ENCODE results near the gene STXBP2. TPM values are rescaled to one million over a fixed set of nuclear protein-coding genes. Genes with fewer than 3 reads are reported as not detected.

The STXBP2 gene
- 100 to 1,000 TPM; 119 to 126 TPM for total RNA-seq
- polyA plus RNA-seq (2013, experiment 1 of 2): 27.5 TPM
- polyA plus RNA-seq (2013, experiment 2 of 2): 29.9 TPM
- long read RNA-seq, experiment 1, transcript STXBP2-201 (19 exons, 1,876 nt): major isoform, 10 of 38 reads
- long read RNA-seq, experiment 1, partial matches to known transcripts: 16 of 38 reads
- long read RNA-seq, experiment 1, other reads (novel, unspliced or antisense): 9 of 38 reads
- long read RNA-seq, experiment 2, transcript STXBP2-201 (19 exons, 1,876 nt): major isoform, 168 of 220 reads
- long read RNA-seq, experiment 2, partial matches to known transcripts: 11 of 220 reads
- long read RNA-seq, experiment 2, other reads (novel, unspliced or antisense): 41 of 220 reads
- long read RNA-seq, experiment 3, transcript STXBP2-201 (19 exons, 1,876 nt): major isoform, 370 of 441 reads
- long read RNA-seq, experiment 3, partial matches to known transcripts: 14 of 441 reads
- long read RNA-seq, experiment 3, other reads (novel, unspliced or antisense): 49 of 441 reads
- long read RNA-seq, experiment 4, transcript STXBP2-201 (19 exons, 1,876 nt): major isoform, 94 of 139 reads
- long read RNA-seq, experiment 4, partial matches to known transcripts: 12 of 139 reads
- long read RNA-seq, experiment 4, other reads (novel, unspliced or antisense): 30 of 139 reads

GRCh38 chr19:7636691-7637373 lies at the start of gene STXBP2:
Gene STXBP2 (plus strand): TSS chr19:7637110. CDS start chr19:7637150, 40 bp downstream.
- Histone ChIP-seq H3K4me1 (ENCODE audit: control insufficient read depth, insufficient read depth, low read length) (no peaks in the 10 kb centered on the region), H3K9me3 (ENCODE audit: control insufficient read depth, low read length) (no peaks in the 10 kb centered on the region), H3K27me3 (ENCODE audit: control insufficient read depth, insufficient read depth, low read length, poor library complexity, severe bottlenecking) (peaks cover 23% of the 10 kb centered on the region), H3K27ac (ENCODE audit: low read depth, low read length) (no peak within 1 kb of the TSS), H3K4me3 (ENCODE audit: low read length) (peak within 1 kb of the TSS; percentile 86), H3K36me3 (ENCODE audit: control insufficient read depth, insufficient read depth, low read length) (peaks cover 10% of the 10 kb centered on the region), H3K9ac (ENCODE audit: extremely low read depth, low read length, poor library complexity, severe bottlenecking) (peak within 1 kb of the TSS; percentile 72)
- no peaks in the 10 kb centered on the region for H3K9me3 Mint-ChIP-seq
- peak; percentile 42 for TF ChIP-seq CTCF (conservative IDR thresholded peaks at IDR 0.05)
- peak within 1 kb of the TSS; percentile 84 for H3K27ac Mint-ChIP-seq
- no peaks in the 10 kb centered on the region for H3K4me1 Mint-ChIP-seq
- WGBS, 2 experiments (ENCODE audit: insufficient coverage in 1 of 2, insufficient read length in 1 of 2): 11 to 47% methylated on average over 11 to 61 of the region's 61 CpGs
- H3K36me3 Mint-ChIP-seq (ENCODE audit: low read depth): peaks cover 16% of the 10 kb centered on the region
- DNase-seq: peak; percentile 96
- peaks cover 30% of the 10 kb centered on the region for H3K27me3 Mint-ChIP-seq (ENCODE audit: insufficient read depth)
- H3K4me3 Mint-ChIP-seq: peak within 1 kb of the TSS; percentile 77

- no peak overlapping the region for H3K27ac Mint-ChIP-seq
- H3K4me1 Mint-ChIP-seq: no peaks in the 10 kb centered on the region
- Histone ChIP-seq H3K9ac (ENCODE audit: extremely low read depth, low read length, poor library complexity, severe bottlenecking) (no peak overlapping the region), H3K36me3 (ENCODE audit: control insufficient read depth, insufficient read depth, low read length) (no peaks in the 10 kb centered on the region), H3K4me3 (ENCODE audit: low read length) (no peak overlapping the region), H3K4me1 (ENCODE audit: control insufficient read depth, insufficient read depth, low read length) (no peaks in the 10 kb centered on the region), H3K27ac (ENCODE audit: low read depth, low read length) (no peak overlapping the region), H3K9me3 (ENCODE audit: control insufficient read depth, low read length) (no peaks in the 10 kb centered on the region), H3K27me3 (ENCODE audit: control insufficient read depth, insufficient read depth, low read length, poor library complexity, severe bottlenecking) (no peaks in the 10 kb centered on the region)
- TF ChIP-seq CTCF (conservative IDR thresholded peaks at IDR 0.05): no peak
- WGBS, 2 experiments (ENCODE audit: insufficient coverage in 1 of 2, insufficient read length in 1 of 2): 91 to 94% methylated on average over 7 of the region's 7 CpGs
- H3K4me3 Mint-ChIP-seq: no peak overlapping the region
- no peak for DNase-seq
- H3K36me3 Mint-ChIP-seq (ENCODE audit: low read depth): no peaks in the 10 kb centered on the region
- peaks cover 27% of the 10 kb centered on the region for H3K27me3 Mint-ChIP-seq (ENCODE audit: insufficient read depth)
- H3K9me3 Mint-ChIP-seq: no peaks in the 10 kb centered on the region
Observed at GRCh38 chr19:7589822-7590221, 47.1 kb upstream of the STXBP2 start.

- peaks cover 26% of the 10 kb centered on the region for H3K27me3 Mint-ChIP-seq (ENCODE audit: insufficient read depth)
- TF ChIP-seq CTCF (conservative IDR thresholded peaks at IDR 0.05): no peak
- Histone ChIP-seq H3K4me3 (ENCODE audit: low read length) (no peak overlapping the region), H3K36me3 (ENCODE audit: control insufficient read depth, insufficient read depth, low read length) (no peaks in the 10 kb centered on the region), H3K4me1 (ENCODE audit: control insufficient read depth, insufficient read depth, low read length) (no peaks in the 10 kb centered on the region), H3K27me3 (ENCODE audit: control insufficient read depth, insufficient read depth, low read length, poor library complexity, severe bottlenecking) (no peaks in the 10 kb centered on the region), H3K9me3 (ENCODE audit: control insufficient read depth, low read length) (no peaks in the 10 kb centered on the region), H3K9ac (ENCODE audit: extremely low read depth, low read length, poor library complexity, severe bottlenecking) (no peak overlapping the region), H3K27ac (ENCODE audit: low read depth, low read length) (no peak overlapping the region)
- no peaks in the 10 kb centered on the region for H3K9me3 Mint-ChIP-seq
- no peak for DNase-seq
- H3K27ac Mint-ChIP-seq: no peak overlapping the region
- no peaks in the 10 kb centered on the region for H3K36me3 Mint-ChIP-seq (ENCODE audit: low read depth)
- H3K4me1 Mint-ChIP-seq: no peaks in the 10 kb centered on the region
- H3K4me3 Mint-ChIP-seq: no peak overlapping the region
- WGBS, 2 experiments (ENCODE audit: insufficient coverage in 1 of 2, insufficient read length in 1 of 2): 80% methylated on average over 8 of the region's 8 CpGs; no CpG with 5 or more reads in 1 of the 2 experiments
Observed at GRCh38 chr19:7590256-7590655, 46.7 kb upstream of the STXBP2 start.
